Stimulated activated CD4-positive, alpha-beta T cell treated with anti-CD3 and anti-CD28 coated beads, Interleukin-4, amount 100 ng/mL, for 24 hours (primary cell): Measurements from ENCODE around the gene DTNB.
"Not testable (repeated sequence)": the region's sequence is repeated elsewhere in the genome, so short reads cannot be mapped to it uniquely, and the experiment has no call there.

ENCODE experiments used
- DNase-seq: peaks from one replicate; pipeline ENCODE4 v3.0.0-alpha.2; 2020

The DTNB gene

DNA sequence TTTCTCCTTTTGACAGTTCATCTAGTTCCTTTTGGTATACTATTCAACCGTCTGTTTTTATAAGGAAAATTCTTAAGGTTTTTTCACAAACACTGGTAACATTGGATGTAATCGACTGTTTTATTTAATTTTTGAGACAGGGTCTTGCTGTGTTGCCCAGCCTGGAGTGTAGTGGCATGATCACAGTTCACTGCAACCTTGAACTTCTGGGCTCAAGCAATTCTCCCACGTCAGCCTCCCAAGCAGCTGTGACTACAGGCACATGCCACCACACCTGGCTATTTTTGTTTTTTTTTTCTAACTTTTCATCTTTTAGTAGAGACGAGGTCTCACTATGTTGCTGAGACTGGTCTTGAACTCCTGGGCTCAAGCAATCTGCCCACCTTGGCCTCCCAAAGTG lies 227.3 kb downstream of the DTNB start:
- DNase-seq, result no peak

DNA sequence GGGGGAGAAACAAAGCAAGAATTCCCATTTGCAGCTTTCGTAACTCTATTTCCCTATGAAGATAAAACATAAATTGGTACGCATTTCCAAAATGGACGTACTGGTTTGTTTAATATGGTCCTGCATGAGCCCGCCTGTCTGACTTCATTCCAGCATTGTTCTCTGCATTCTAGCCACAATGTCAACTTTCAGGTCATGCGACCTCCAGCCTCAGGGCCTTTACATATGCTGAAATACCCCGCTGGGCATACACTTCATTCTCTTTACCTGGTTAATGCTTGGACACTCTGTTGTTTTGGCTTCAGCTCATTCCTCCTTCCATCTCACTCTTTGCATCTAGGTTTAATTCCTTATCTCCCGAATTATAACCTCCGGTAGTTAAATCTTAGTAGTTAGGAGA lies 227.9 kb downstream of the DTNB start:
- no peak for DNase-seq

DNA sequence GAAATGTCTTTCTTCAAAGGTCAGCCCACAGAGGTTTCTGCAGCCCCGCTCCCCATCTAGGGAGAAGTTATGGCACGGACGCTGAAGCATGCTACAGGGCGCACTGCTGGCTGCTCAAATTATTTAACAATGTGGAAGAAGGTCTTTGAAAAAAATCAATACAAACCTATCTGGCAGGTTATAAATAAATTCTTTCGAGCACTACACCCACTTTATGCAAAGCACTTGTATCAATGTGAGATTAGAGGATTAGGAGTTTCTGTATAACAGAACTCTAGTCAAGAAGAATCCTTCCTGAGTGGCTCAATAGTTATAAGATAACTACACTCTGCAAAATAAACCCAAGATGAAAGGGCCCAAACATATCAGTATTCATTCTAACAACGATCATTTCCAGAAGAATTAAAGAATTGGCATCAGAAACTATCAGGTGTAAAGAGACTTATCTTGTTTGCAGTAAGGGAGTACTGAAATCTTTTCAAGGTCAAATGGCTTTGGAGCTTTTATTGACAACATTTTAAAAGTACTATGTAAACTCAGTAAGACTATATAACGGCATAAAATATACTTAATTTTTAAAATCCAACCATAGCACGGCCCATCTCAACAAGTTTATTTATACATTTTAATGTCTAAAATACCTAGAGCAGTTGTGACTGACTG lies 228.6 kb downstream of the DTNB start:
- DNase-seq, result no peak

DNA sequence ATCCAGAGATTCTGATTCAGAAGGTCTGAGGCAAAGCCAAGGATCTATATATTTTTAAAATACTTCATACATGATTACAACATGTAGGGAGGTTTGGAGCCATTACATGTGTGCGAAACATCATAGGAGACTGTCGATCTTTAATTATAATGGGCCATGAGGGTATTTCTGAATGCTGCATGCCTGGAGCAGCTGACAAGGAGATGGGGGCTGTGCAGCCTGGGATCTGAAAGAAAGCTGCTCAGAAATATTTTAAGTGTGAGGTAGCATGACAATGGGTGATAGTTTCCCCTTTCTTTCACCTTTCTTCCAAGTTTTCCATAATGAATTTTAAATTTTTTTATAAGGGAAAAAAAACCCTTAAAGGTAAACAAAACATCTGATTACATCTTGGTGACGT lies 229.6 kb downstream of the DTNB start:
- no peak for DNase-seq

DNA sequence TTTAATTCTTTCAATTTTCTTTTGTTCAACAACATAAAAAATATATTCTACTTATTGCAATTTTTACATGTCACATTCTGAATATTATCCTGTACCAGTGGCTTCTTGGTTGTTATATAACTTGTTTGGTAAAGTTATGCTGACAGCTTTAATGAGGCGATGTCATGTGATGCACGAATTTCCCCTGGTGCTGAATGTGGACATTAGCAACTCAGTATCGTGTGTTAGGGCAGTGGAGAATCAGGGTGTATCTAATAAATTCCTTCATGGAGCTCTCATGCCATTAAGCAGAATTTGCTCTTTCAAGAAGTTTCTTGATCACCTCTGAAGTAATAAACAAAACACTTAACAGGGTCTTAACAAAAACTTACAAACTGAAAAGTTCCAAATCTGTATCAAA lies 232.0 kb downstream of the DTNB start:
- no peak for DNase-seq

- DNase-seq, result no peak
These were observed 234.6 kb downstream of the DTNB start for GRCh38 chr2:25438793-25439192.

DNA sequence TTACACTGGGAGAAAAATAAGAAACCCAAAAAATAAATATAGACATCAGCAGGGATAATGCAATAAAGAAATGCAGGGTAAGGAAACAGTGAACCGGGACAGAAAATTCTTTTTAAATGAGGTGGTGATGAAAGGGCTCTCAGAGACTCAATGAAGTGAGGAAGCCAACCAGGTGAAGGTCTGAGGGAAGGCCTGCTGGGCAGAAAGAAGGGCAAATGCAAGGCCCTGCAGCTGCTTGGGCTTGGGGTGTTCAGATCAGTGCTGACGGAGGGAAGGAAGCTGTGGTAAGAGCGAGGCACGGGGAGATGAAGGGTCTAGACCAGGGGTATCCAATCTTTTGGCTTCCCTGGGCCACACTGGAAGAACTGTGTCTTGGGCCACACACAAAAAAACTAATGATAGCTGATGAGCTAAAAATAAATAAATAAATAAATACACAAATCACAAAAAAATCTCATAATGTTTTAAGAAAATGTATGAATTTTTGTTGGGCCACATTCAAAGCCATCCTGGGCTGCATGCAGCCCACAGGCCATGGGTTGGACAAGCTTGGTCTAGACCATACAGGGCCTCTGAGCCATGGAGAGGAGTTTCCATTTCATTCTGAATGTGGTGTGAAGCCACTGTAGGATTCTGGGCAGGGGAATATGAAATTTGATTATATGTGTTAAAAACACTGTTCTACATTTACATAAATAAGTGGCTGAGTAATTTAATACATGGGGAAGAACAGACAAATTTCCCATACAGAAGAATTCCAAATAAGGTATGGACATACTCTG lies 235.3 kb downstream of the DTNB start:
- DNase-seq, result no peak

GRCh38 chr2:25435421-25435820 lies 238.0 kb downstream of the DTNB start:
- no peak for DNase-seq

- no peak for DNase-seq
These were observed 241.8 kb downstream of the DTNB start for GRCh38 chr2:25431604-25432003.

DNA sequence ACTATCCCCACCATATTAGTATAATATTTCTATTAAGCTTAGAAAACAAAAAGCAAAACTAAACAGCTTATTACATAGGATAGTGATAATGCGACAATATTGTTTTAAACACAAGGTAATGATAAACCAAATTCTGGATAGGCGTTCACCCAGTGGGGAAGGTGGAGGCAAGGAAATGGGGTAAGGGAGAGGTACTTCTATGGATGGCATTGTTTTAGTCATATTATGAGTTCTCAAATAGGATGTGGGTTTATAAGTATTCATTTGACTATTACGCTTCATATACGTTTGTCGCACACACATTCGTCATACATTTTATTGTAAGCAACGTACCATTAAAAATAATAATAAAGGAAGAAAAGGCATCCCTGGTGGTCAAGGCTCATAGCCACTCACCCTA lies 242.8 kb downstream of the DTNB start:
- DNase-seq, result no peak

DNA sequence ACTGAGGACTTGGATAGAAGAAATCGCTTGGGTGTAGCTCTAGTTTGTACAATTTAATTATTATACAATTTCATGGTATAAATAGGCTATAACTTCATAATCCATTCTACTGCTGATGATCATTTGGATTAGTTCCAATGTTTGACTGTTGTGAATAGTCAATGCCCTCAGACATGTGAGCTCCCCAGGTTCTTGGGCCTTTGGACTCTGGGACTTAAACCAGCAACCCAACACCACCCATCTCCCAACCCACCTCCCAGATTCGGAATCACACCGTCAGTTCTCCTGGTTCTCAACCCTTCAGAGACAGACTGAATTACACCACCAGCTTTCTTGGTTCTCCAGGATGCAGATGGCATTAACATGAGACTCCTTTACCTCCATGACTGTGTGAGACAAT lies 247.1 kb downstream of the DTNB start:
- no peak for DNase-seq

- no peak for DNase-seq
These were observed 248.8 kb downstream of the DTNB start for GRCh38 chr2:25424426-25425028.

GRCh38 chr2:25421820-25422411 lies 251.5 kb downstream of the DTNB start:
- no peak for DNase-seq

- no peak for DNase-seq
These were observed 252.1 kb downstream of the DTNB start for GRCh38 chr2:25421289-25421688.

GRCh38 chr2:25420820-25421237 lies 252.5 kb downstream of the DTNB start:
- no peak for DNase-seq

GRCh38 chr2:25419678-25420242 lies 253.6 kb downstream of the DTNB start:
- no peak for DNase-seq

GRCh38 chr2:25418944-25419677 lies 254.3 kb downstream of the DTNB start:
- no peak for DNase-seq

- DNase-seq, result no peak
These were observed 255.5 kb downstream of the DTNB start for GRCh38 chr2:25417715-25418369.

DNA sequence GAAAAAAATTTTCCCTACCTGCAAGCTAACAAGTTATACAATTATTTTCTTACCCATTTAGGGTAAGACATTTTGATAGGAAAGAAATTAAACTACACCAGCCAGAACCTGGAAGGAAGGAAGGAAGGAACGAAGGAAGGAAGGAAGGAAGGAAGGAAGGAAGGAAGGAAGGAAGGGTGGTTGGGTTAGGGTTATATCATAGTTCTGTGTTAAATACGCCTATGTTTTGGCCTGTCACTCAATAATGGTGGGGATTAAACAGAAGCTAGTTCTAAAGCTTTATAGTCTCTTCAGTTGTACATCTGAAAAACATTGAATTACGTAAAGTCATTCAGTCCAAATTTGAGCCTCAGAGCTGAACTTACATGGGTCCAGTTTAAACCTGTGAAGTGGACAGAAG lies 256.7 kb downstream of the DTNB start:
- DNase-seq, result no peak

- DNase-seq, result no peak
These were observed 258.6 kb downstream of the DTNB start for GRCh38 chr2:25414781-25415180.

DNA sequence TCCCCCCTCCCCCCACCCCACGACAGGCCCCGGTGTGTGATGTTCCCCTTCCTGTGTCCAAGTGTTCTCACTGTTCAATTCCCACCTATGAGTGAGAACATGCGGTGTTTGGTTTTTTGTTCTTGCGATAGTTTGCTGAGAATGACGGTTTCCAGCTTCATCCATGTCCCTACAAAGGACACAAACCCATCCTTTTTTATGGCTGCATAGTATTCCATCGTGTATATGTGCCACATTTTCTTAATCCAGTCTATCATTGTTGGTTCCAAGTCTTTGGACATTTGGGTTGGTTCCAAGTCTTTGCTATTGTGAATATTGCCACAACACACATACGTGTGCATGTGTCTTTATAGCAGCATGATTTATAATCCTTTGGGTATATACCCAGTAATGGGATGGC lies 260.0 kb downstream of the DTNB start:
- not testable (repeated sequence) for DNase-seq

GRCh38 chr2:25411753-25412152 lies 261.6 kb downstream of the DTNB start:
- DNase-seq, result no peak
